GM18858 (cell line): ENCODE data around the gene TMTC1.

Source experiments
- ATAC-seq: cut with Tn5 transposase; IDR thresholded peaks from one replicate; pipeline ENCODE4 v1.9.1; 2021; ENCODE audit not compliant: unreplicated experiment

TMTC1 gene

GRCh38 chr12:29486972-29487371 lies 296.8 kb downstream of the TMTC1 start:
- ATAC-seq = no peak

- no peak for ATAC-seq
These were observed 320.5 kb downstream of the TMTC1 start for GRCh38 chr12:29463198-29463597.

- ATAC-seq = no peak
These were observed 323.7 kb downstream of the TMTC1 start for GRCh38 chr12:29460082-29460481.

GRCh38 chr12:29455087-29455486 lies 328.7 kb downstream of the TMTC1 start:
- ATAC-seq = no peak

GRCh38 chr12:29451888-29452287 lies 331.9 kb downstream of the TMTC1 start:
- no peak for ATAC-seq
